H9 (cell line): Measurements from ENCODE around the gene NPC1. TPM values are rescaled to one million over a fixed set of nuclear protein-coding genes. Genes with fewer than 3 reads are reported as not detected.

ENCODE experiments used
- DNase-seq: peaks from one replicate; pipeline ENCODE4 v3.0.0-alpha.2; 2017
- H2AFZ ChIP-seq: one replicate; pipeline ENCODE4 v1.6.1; 2013; ENCODE audit warnings: mild to moderate bottlenecking, low read length, control low read depth, moderate library complexity
- H2AK5ac ChIP-seq: 2 replicates; pipeline ENCODE4 v1.6.1; 2013; ENCODE audit warnings: low read length, control low read depth, mixed read lengths; ENCODE audit not compliant: insufficient read length
- H2BK120ac ChIP-seq: one replicate; pipeline ENCODE4 v1.6.1; 2013; ENCODE audit warnings: low read depth, mild to moderate bottlenecking, low read length, control low read depth, inconsistent platforms; ENCODE audit not compliant: poor library complexity, severe bottlenecking
- H2BK12ac ChIP-seq: 2 replicates; pipeline ENCODE4 v1.6.1; 2013; ENCODE audit warnings: low read length, control low read depth, mixed read lengths, low read depth; ENCODE audit not compliant: insufficient read length
- H2BK15ac ChIP-seq: 2 replicates; pipeline ENCODE4 v1.6.1; 2013; ENCODE audit warnings: low read depth, low read length, control low read depth
- H2BK20ac ChIP-seq: one replicate; pipeline ENCODE4 v1.6.1; 2013; ENCODE audit warnings: low read depth, mild to moderate bottlenecking, low read length, control low read depth, inconsistent platforms; ENCODE audit not compliant: poor library complexity, severe bottlenecking
- H2BK5ac ChIP-seq: 2 replicates; pipeline ENCODE4 v1.6.1; 2013; ENCODE audit warnings: low read length, control low read depth, mixed read lengths; ENCODE audit not compliant: insufficient read length
- H3K14ac ChIP-seq: 2 replicates; pipeline ENCODE4 v1.6.1; 2013; ENCODE audit warnings: low read length, control low read depth; ENCODE audit not compliant: insufficient read depth
- H3K18ac ChIP-seq: 2 replicates; pipeline ENCODE4 v1.6.1; 2013; ENCODE audit warnings: low read depth, mild to moderate bottlenecking, mixed read lengths, low read length, control low read depth; ENCODE audit not compliant: insufficient read length
- H3K23ac ChIP-seq: 2 replicates; pipeline ENCODE4 v1.6.1; 2013; ENCODE audit warnings: low read length, control low read depth, mixed read lengths, low read depth; ENCODE audit not compliant: insufficient read length
- H3K23me2 ChIP-seq: 2 replicates; pipeline ENCODE4 v1.6.1; 2013; ENCODE audit warnings: low read depth, mild to moderate bottlenecking, mixed read lengths, low read length, control low read depth; ENCODE audit not compliant: insufficient read length, poor library complexity, severe bottlenecking
- H3K27ac ChIP-seq: 2 replicates; pipeline ENCODE4 v1.5.1; 2013; ENCODE audit warnings: low read length, control low read depth, mixed read lengths, low read depth; ENCODE audit not compliant: insufficient read length
- H3K27me3 ChIP-seq: 2 replicates; pipeline ENCODE4 v1.6.1; 2013; ENCODE audit warnings: low read length, control low read depth, inconsistent platforms; ENCODE audit not compliant: insufficient read depth
- H3K4ac ChIP-seq: 2 replicates; pipeline ENCODE4 v1.6.1; 2013; ENCODE audit warnings: low read depth, mild to moderate bottlenecking, control low read depth, inconsistent platforms, low read length, moderate library complexity
- H3K4me1 ChIP-seq: 2 replicates; pipeline ENCODE4 v1.6.1; 2013; ENCODE audit warnings: low read length, control low read depth, inconsistent platforms; ENCODE audit not compliant: insufficient read depth
- H3K4me2 ChIP-seq: 2 replicates; pipeline ENCODE4 v1.6.1; 2013; ENCODE audit warnings: low read length, control low read depth, mixed read lengths; ENCODE audit not compliant: insufficient read length, insufficient read depth
- H3K56ac ChIP-seq: 2 replicates; pipeline ENCODE4 v1.6.1; 2013; ENCODE audit warnings: low read depth, mild to moderate bottlenecking, mixed read lengths, low read length, control low read depth; ENCODE audit not compliant: insufficient read length
- H3K79me1 ChIP-seq: 2 replicates; pipeline ENCODE4 v1.6.1; 2013; ENCODE audit warnings: low read depth, mild to moderate bottlenecking, moderate library complexity, low read length, control low read depth, inconsistent platforms; ENCODE audit not compliant: insufficient read depth, poor library complexity, severe bottlenecking
- H3K79me2 ChIP-seq: 2 replicates; pipeline ENCODE4 v1.6.1; 2013; ENCODE audit warnings: low read length, control low read depth, inconsistent platforms; ENCODE audit not compliant: insufficient read depth
- H3K9ac ChIP-seq: 2 replicates; pipeline ENCODE4 v1.6.1; 2013; ENCODE audit warnings: low read length, control low read depth, mixed read lengths; ENCODE audit not compliant: insufficient read length; ENCODE audit errors: extremely low read depth
- H3K9me3 ChIP-seq: one replicate; pipeline ENCODE4 v1.6.1; 2013; ENCODE audit warnings: low read depth, low read length, inconsistent platforms; ENCODE audit not compliant: control insufficient read depth
- H3T11ph ChIP-seq: one replicate; pipeline ENCODE4 v1.6.1; 2013; ENCODE audit warnings: mild to moderate bottlenecking, low read length, control low read depth, inconsistent platforms
- H4K20me1 ChIP-seq: one replicate; pipeline ENCODE4 v1.6.1; 2013; ENCODE audit not compliant: control insufficient read depth, insufficient read length, insufficient read depth
- H4K5ac ChIP-seq: 2 replicates; pipeline ENCODE4 v1.6.1; 2013; ENCODE audit warnings: low read depth, mild to moderate bottlenecking, mixed read lengths, low read length, control low read depth; ENCODE audit not compliant: insufficient read length
- H4K8ac ChIP-seq: replicated peaks from 2 replicates; pipeline ENCODE4 v1.6.1; 2013; ENCODE audit warnings: low read length, control low read depth, mixed read lengths, low read depth; ENCODE audit not compliant: insufficient read length
- H4K91ac ChIP-seq: 2 replicates; pipeline ENCODE4 v1.6.1; 2013; ENCODE audit warnings: low read depth, mild to moderate bottlenecking, moderate library complexity, mixed read lengths, low read length, control low read depth; ENCODE audit not compliant: insufficient read length
- H3K27ac Mint-ChIP-seq, 3 experiments: 2 replicates in 2 of 3; 3 replicates in 1 of 3; pipeline ENCODE4 v1.8.0; 2020 to 2021; ENCODE audit warnings: mixed read lengths in 3 of 3, mild to moderate bottlenecking in 1 of 3, moderate library complexity in 1 of 3
- H3K27me3 Mint-ChIP-seq: 2 replicates; pipeline ENCODE4 v1.8.0; 2021; ENCODE audit warnings: low read depth, mild to moderate bottlenecking, moderate library complexity, mixed read lengths
- H3K36me3 Mint-ChIP-seq, 3 experiments: 2 replicates in 2 of 3; 3 replicates in 1 of 3; pipeline ENCODE4 v1.8.0; 2020 to 2021; ENCODE audit warnings: low read depth in 3 of 3, mixed read lengths in 3 of 3; ENCODE audit not compliant: insufficient read depth in 1 of 3
- H3K4me1 Mint-ChIP-seq, 2 experiments: 2 replicates each; pipeline ENCODE4 v1.8.0; 2020; ENCODE audit warnings: mixed read lengths in 2 of 2
- H3K4me3 Mint-ChIP-seq, 2 experiments: 2 replicates in 1 of 2; 3 replicates in 1 of 2; pipeline ENCODE4 v1.8.0; 2020 to 2021; ENCODE audit warnings: mild to moderate bottlenecking in 2 of 2, mixed read lengths in 2 of 2, moderate library complexity in 1 of 2
- H3K9me3 Mint-ChIP-seq, 2 experiments: 2 replicates in 1 of 2; 3 replicates in 1 of 2; pipeline ENCODE4 v1.8.0; 2020; ENCODE audit warnings: mild to moderate bottlenecking in 2 of 2, mixed read lengths in 2 of 2, moderate library complexity in 1 of 2
- CTCF ChIP-seq: fragments of 200-600 bp; sonication (generic); conservative IDR thresholded peaks from 3 replicates; pipeline ENCODE4 v1.8.0; 2021; ENCODE audit warnings: antibody characterized with exemption, mild to moderate bottlenecking
- WGBS: extraction: QIAGEN DNeasy Blood & Tissue Kit; methylation state at CpG from one replicate; pipeline ENCODE4 v1.1.7; 2013; ENCODE audit warnings: missing lambda C conversion rate, low lambda C conversion rate, mixed read lengths; ENCODE audit not compliant: insufficient read length; ENCODE audit errors: extremely low coverage; 5-methylcytosine and 5-hydroxymethylcytosine counted together
- total RNA-seq: library from RNA; stranded (reverse); gene quantifications from 2 replicates; pipeline ENCODE4 v1.2.1, GENCODE V29; 2021

Gene NPC1
- total RNA-seq, 1 experiment from 2014 or later: 24.2 TPM

DNA sequence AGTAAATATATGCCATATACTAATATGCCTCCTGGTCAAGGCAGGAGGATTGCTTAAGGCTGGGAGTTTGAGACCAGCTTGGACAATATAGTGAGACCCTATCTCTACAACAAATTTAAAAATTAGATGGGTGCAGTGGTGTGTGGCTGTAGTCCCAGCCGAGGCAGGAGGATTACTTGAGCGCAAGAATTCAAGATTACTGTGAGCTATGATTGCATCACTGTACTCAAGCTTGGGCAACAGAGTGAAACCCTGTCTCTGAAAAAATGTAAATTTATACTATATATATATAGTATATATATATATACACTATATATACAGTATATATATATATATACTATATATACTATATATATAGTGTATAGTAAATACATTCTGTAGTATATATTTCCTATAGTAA is 30.0 kb upstream of the NPC1 start:
- H3K4me3 Mint-ChIP-seq: no peak overlapping the region
- WGBS: no CpG with 5 or more reads among the region's 2 CpGs
- no peak overlapping the region for H3K4ac ChIP-seq
- H3K23ac ChIP-seq: no peak overlapping the region
- no peaks in the 10 kb centered on the region for H3K36me3 Mint-ChIP-seq
- no peak for DNase-seq
- H4K8ac ChIP-seq: no peak overlapping the region
- no peak overlapping the region for H3T11ph ChIP-seq
- no peak overlapping the region for H2AFZ ChIP-seq
- H3K27ac Mint-ChIP-seq: no peak overlapping the region
- H3K27me3 ChIP-seq: peaks cover 7% of the 10 kb centered on the region; the same call in 1 of the 2 replicates
- no peak overlapping the region for H3K27ac ChIP-seq
- H3K9ac ChIP-seq: no peak overlapping the region
- no peak overlapping the region for H2BK120ac ChIP-seq
- peaks cover 7 to 21% of the 10 kb centered on the region in 2 experiments for H3K4me1 Mint-ChIP-seq
- H2AK5ac ChIP-seq: no peak overlapping the region
- TF ChIP-seq CTCF: no peak
- no peak overlapping the region for H2BK20ac ChIP-seq
- no peak overlapping the region for H3K4me2 ChIP-seq
- H3K4me1 ChIP-seq: no peaks in the 10 kb centered on the region; the same call in 1 of the 2 replicates
- no peaks in the 10 kb centered on the region for H4K20me1 ChIP-seq
- no peak overlapping the region for H4K5ac ChIP-seq
- no peaks in the 10 kb centered on the region for H3K79me1 ChIP-seq
- no peak overlapping the region for H3K18ac ChIP-seq
- H3K56ac ChIP-seq: no peak overlapping the region
- no peak overlapping the region for H2BK12ac ChIP-seq
- no peak overlapping the region for H2BK5ac ChIP-seq
- H3K23me2 ChIP-seq: peaks cover 12% of the 10 kb centered on the region
- H3K79me2 ChIP-seq: no peaks in the 10 kb centered on the region
- H2BK15ac ChIP-seq: no peak overlapping the region
- no peaks in the 10 kb centered on the region for H3K9me3 Mint-ChIP-seq
- no peak overlapping the region for H4K91ac ChIP-seq
- H3K27me3 Mint-ChIP-seq: peaks cover 41% of the 10 kb centered on the region
- H3K9me3 ChIP-seq: no peaks in the 10 kb centered on the region
- H3K14ac ChIP-seq: no peak overlapping the region
